Liver (tissue), 9 donors: Measurements from ENCODE around the gene FGFR3. TPM values are rescaled to one million over a fixed set of nuclear protein-coding genes. Genes with fewer than 3 reads are reported as not detected.
A peak's percentile ranks its signal among the peaks of the same experiment; 100 is the strongest.

Source experiments
- DNase-seq: peaks from one replicate; pipeline ENCODE4 v3.0.0-alpha.2; 2017; ENCODE audit warnings: low spot score
- H3K27ac ChIP-seq, 2 donors: one replicate each; pipeline ENCODE4 v1.7.0; 2013; ENCODE audit warnings: inconsistent platforms in 2 of 2, low read length in 2 of 2, control low read depth in 1 of 2, low read depth in 1 of 2, mild to moderate bottlenecking in 1 of 2
- H3K27me3 ChIP-seq, 4 donors: one replicate each; pipeline versions ENCODE4 v1.6.1 to v1.7.0; 2013; ENCODE audit warnings: low read length in 3 of 4, inconsistent platforms in 1 of 4, mild to moderate bottlenecking in 1 of 4, moderate library complexity in 1 of 4; ENCODE audit not compliant: control insufficient read depth in 4 of 4, insufficient read depth in 4 of 4
- H3K36me3 ChIP-seq, 4 donors: one replicate each; pipeline versions ENCODE4 v1.6.1 to v1.7.0; 2013; ENCODE audit warnings: low read length in 3 of 4, mild to moderate bottlenecking in 3 of 4, low read depth in 1 of 4, moderate library complexity in 1 of 4; ENCODE audit not compliant: control insufficient read depth in 4 of 4, insufficient read depth in 3 of 4
- H3K4me1 ChIP-seq, 4 donors: one replicate each; pipeline versions ENCODE4 v1.6.1 to v1.7.0; 2013; ENCODE audit warnings: low read length in 3 of 4, mild to moderate bottlenecking in 3 of 4, moderate library complexity in 1 of 4; ENCODE audit not compliant: control insufficient read depth in 4 of 4, insufficient read depth in 4 of 4
- H3K4me3 ChIP-seq, 3 donors: one replicate each; pipeline versions ENCODE4 v1.6.1 to v1.7.0; 2013; ENCODE audit warnings: low read length in 3 of 3, control low read depth in 1 of 3, low read depth in 1 of 3, mild to moderate bottlenecking in 1 of 3
- H3K9ac ChIP-seq, 2 donors: one replicate each; pipeline ENCODE4 v1.7.0; 2013; ENCODE audit warnings: low read length in 2 of 2, mild to moderate bottlenecking in 2 of 2, moderate library complexity in 2 of 2, control low read depth in 1 of 2, low read depth in 1 of 2
- H3K9me3 ChIP-seq, 4 donors: one replicate each; pipeline versions ENCODE4 v1.6.1 to v1.7.0; 2013; ENCODE audit warnings: low read length in 3 of 4; ENCODE audit not compliant: control insufficient read depth in 4 of 4
- EGR1 ChIP-seq, 2 donors: IDR thresholded peaks; 2 replicates each; pipeline ENCODE4 v1.6.1; 2016 to 2018; ENCODE audit warnings: antibody characterized with exemption in 2 of 2, low read depth in 2 of 2
- FOXA2 ChIP-seq: IDR thresholded peaks from 2 replicates; pipeline ENCODE4 v1.6.1; 2016; ENCODE audit warnings: antibody characterized with exemption
- GABPA ChIP-seq, 2 donors: IDR thresholded peaks in 1 of 2; conservative IDR thresholded peaks in 1 of 2; 2 replicates each; pipeline ENCODE4 v1.6.1; 2016; ENCODE audit warnings: antibody characterized with exemption in 2 of 2, mild to moderate bottlenecking in 1 of 2, moderate library complexity in 1 of 2
- HNF4A ChIP-seq, 2 donors: conservative IDR thresholded peaks; 2 replicates each; pipeline ENCODE4 v1.6.1; 2016; ENCODE audit warnings: antibody characterized with exemption in 2 of 2, mild to moderate bottlenecking in 2 of 2
- HNF4G ChIP-seq: IDR thresholded peaks from 2 replicates; pipeline ENCODE4 v1.6.1; 2016; ENCODE audit warnings: antibody characterized with exemption
- JUND ChIP-seq, 2 donors: IDR thresholded peaks; 2 replicates each; pipeline ENCODE4 v1.6.1; 2016; ENCODE audit warnings: antibody characterized with exemption in 2 of 2
- NR2F2 ChIP-seq: IDR thresholded peaks from 2 replicates; pipeline ENCODE4 v1.6.1; 2016; ENCODE audit warnings: antibody characterized with exemption
- RXRA ChIP-seq, 2 donors: IDR thresholded peaks; 2 replicates each; pipeline ENCODE4 v1.6.1; 2017 to 2018; ENCODE audit warnings: antibody characterized with exemption in 2 of 2, mild to moderate bottlenecking in 1 of 2
- SP1 ChIP-seq: IDR thresholded peaks from 2 replicates; pipeline ENCODE4 v1.6.1; 2018; ENCODE audit warnings: antibody characterized with exemption, mild to moderate bottlenecking
- TAF1 ChIP-seq: conservative IDR thresholded peaks from 2 replicates; pipeline ENCODE4 v1.6.1; 2016; ENCODE audit warnings: antibody characterized with exemption, mild to moderate bottlenecking
- YY1 ChIP-seq: IDR thresholded peaks from 2 replicates; pipeline ENCODE4 v1.6.1; 2016; ENCODE audit warnings: antibody characterized with exemption, mild to moderate bottlenecking
- WGBS: extraction: QIAGEN DNeasy Blood & Tissue Kit; methylation state at CpG from one replicate; pipeline ENCODE4 v1.1.7; 2013; 5-methylcytosine and 5-hydroxymethylcytosine counted together
- polyA plus RNA-seq, 2 donors: library from polyadenylated mRNA; stranded (reverse) in 1 of 2; unstranded in 1 of 2; fragments of 200-250 nt in 1 of 2; fragments of >200 nt in 1 of 2; fragmentation: Nextera tagmentation in 1 of 2; extraction: Ambion mirVana in 1 of 2; gene quantifications; one replicate each; pipeline versions ENCODE4 v1.2.1 to v1.2.3, GENCODE V29; 2013 to 2015
- total RNA-seq, 2 donors: library from RNA; depleted of rRNA; stranded (reverse); fragments of >200 nt; gene quantifications; one replicate each; pipeline ENCODE4 v1.2.3, GENCODE V29; 2014
- TF ChIP-seq, protein P1 (sequence below): IDR thresholded peaks from 2 replicates; pipeline ENCODE4 v1.6.1; 2016; ENCODE audit warnings: antibody characterized with exemption
- TF ChIP-seq, protein P2 (sequence below): fragments of 150-350 bp; IDR thresholded peaks from 2 replicates; pipeline ENCODE4 v1.5.1; 2017; ENCODE audit warnings: improper control_type of control experiment, low read depth, low read length; ENCODE audit not compliant: missing input control
- TF ChIP-seq, protein P3 (sequence below): IDR thresholded peaks from 2 replicates; pipeline ENCODE4 v1.6.1; 2016; ENCODE audit warnings: antibody characterized with exemption
- TF ChIP-seq, protein P4 (sequence below): IDR thresholded peaks from 2 replicates; pipeline ENCODE4 v1.6.1; 2016; ENCODE audit warnings: antibody characterized with exemption
- donor health status: healthy.
- donor health status: healthy.
- donor health status: healthy.
- donor health status: healthy.
- donor health status: healthy.

FGFR3 gene
- total and polyA plus RNA-seq, 4 donors, result 5.6 to 40.0 (median 29.1) TPM

DNA sequence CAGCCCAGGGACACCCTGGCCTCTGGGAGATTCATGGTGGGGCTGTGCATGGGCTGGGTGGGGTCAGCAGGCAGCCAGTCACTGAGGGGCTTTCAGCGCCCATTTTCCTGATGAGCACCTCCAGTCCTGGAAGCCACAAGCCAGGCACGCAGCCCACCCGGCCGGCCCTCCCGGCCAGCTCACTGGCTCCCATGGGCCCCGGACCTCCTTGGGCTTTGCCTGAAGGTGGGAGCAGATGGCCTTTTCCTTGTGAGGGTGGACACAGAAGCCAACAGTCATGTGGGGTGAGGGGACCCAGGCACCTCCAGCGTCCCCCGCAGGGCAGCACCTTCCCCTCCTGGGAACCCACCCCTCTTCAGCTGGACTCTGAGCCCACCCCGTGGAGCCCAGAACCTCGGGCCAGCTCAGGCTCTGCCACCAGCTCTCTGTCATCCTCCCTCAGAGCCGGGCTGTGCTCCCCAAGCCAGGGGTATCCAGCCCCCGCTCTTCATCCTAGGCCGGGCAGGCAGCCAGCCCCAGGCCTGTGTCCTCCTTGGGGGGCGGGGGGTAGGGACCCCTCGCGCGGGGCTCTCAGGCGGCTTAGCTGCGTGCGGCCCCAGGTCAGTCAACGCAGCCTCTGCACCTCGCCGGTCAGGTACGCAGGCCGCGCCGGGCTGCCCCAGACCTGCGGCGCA lies 798 bp upstream of the FGFR3 start:
- Histone ChIP-seq H3K27ac (no peak overlapping the region), H3K9ac (no peak overlapping the region), H3K27me3 (no peaks in the 10 kb centered on the region), H3K9me3 (no peaks in the 10 kb centered on the region), H3K36me3 (no peaks in the 10 kb centered on the region), H3K4me1 (peaks cover 10 to 30% (median 20%) of the 10 kb centered on the region in 4 donors), H3K4me3 (no peak overlapping the region)
- DNase-seq, result no peak
- 69% methylated on average over 29 of the region's 29 CpGs for WGBS
- TF ChIP-seq SP1 (no peak), FOXA2 (no peak), GABPA (IDR thresholded peaks at IDR 0.05 in 1 of 2, conservative IDR thresholded peaks at IDR 0.05 in 1 of 2) (no peak), TAF1 (no peak), RXRA (IDR thresholded peaks at IDR 0.05) (no peak), EGR1 (IDR thresholded peaks at IDR 0.05; ENCODE audit: low read depth in 2 of 2) (no peak), JUND (IDR thresholded peaks at IDR 0.05) (no peak), NR2F2 (no peak), HNF4G (no peak), HNF4A (conservative IDR thresholded peaks at IDR 0.05) (no peak)
- TF ChIP-seq, protein P1, sequence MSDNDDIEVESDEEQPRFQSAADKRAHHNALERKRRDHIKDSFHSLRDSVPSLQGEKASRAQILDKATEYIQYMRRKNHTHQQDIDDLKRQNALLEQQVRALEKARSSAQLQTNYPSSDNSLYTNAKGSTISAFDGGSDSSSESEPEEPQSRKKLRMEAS, result no peak
- TF ChIP-seq, protein P2, sequence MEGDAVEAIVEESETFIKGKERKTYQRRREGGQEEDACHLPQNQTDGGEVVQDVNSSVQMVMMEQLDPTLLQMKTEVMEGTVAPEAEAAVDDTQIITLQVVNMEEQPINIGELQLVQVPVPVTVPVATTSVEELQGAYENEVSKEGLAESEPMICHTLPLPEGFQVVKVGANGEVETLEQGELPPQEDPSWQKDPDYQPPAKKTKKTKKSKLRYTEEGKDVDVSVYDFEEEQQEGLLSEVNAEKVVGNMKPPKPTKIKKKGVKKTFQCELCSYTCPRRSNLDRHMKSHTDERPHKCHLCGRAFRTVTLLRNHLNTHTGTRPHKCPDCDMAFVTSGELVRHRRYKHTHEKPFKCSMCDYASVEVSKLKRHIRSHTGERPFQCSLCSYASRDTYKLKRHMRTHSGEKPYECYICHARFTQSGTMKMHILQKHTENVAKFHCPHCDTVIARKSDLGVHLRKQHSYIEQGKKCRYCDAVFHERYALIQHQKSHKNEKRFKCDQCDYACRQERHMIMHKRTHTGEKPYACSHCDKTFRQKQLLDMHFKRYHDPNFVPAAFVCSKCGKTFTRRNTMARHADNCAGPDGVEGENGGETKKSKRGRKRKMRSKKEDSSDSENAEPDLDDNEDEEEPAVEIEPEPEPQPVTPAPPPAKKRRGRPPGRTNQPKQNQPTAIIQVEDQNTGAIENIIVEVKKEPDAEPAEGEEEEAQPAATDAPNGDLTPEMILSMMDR, result no peak
- TF ChIP-seq, protein P3, sequence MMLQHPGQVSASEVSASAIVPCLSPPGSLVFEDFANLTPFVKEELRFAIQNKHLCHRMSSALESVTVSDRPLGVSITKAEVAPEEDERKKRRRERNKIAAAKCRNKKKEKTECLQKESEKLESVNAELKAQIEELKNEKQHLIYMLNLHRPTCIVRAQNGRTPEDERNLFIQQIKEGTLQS, result no peak

DNA sequence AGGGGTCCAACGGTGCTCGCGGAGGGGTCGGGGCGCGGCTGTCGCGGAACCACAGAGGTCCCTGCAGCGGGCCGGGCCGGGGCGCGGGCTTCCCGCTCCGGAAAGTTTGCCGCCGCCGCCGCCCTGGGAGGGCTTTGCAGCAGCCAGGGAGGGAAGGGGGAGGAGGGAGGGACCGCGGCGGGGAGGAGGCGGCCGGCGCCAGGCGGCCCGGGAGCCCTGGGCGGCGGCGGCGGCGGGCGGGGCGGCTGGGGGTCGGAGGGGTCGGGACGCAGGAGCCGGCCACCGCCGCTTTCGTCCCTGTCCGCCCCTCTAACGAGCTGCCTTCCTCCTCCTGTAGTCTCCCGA lies 375 bp downstream of the FGFR3 start:
- H3K4me1 ChIP-seq, result peaks cover 20 to 41% (median 29%) of the 10 kb centered on the region in 4 donors
- peak overlapping the region in 2 of 3 donors; percentile 87 to 94 for H3K4me3 ChIP-seq
- WGBS, result under 1% methylated on average over 44 of the region's 44 CpGs
- no peaks in the 10 kb centered on the region for H3K36me3 ChIP-seq
- H3K27me3 ChIP-seq, result no peaks in the 10 kb centered on the region
- H3K9ac ChIP-seq, result no peak overlapping the region
- no peaks in the 10 kb centered on the region for H3K9me3 ChIP-seq
- TF ChIP-seq SP1, result peak; percentile 13
- no peak for TF ChIP-seq RXRA (IDR thresholded peaks at IDR 0.05)
- H3K27ac ChIP-seq, result peak overlapping the region in 1 of 2 donors; percentile 64
- no peak for DNase-seq

DNA sequence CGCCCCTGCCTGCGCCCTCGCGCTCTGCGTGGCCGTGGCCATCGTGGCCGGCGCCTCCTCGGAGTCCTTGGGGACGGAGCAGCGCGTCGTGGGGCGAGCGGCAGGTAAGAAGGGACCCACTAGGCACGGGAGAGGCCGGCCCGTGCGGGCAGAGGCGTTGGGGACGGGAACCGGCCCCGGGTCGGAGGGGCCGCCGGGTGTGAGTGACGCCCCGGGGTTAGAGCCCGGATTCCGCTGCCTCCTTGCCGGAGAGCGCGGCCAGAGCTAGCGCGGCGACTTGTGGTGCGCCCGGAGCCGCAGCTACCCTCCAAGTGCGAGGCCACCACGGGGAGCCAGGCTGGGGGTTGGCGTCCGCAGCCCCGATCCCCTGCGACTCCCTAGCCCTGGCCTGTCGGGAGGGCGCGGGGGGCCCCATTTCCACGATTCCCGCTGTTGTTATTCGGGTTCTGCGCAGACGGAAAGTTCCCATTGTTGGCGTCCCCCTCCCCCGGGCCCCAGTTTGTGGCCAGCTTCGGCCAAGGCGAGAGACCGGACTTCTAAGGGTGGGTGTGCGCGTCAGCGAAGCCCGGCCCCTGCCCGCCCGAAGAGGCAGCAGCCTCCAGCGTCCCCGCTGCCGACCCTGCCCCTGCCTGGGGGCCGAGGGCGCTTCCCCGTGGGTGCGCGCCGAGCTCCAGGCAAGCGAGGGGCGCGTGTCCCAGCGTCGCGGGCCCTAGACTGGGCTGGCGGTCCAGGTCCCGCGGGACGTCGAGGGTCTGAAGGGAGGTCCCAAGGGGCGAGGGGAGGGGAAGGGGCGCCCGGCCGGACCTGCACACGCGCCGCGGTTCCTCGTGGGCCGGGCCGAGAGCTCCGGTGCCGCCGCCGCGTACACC lies 1.1 kb downstream of the FGFR3 start:
- peak overlapping the region; percentile 22 to 57 for H3K9ac ChIP-seq
- peak overlapping the region; percentile 90 to 92 for H3K27ac ChIP-seq
- no peaks in the 10 kb centered on the region for H3K27me3 ChIP-seq
- H3K4me3 ChIP-seq, result peak overlapping the region; percentile 53 to 94 (median 87)
- no peak for DNase-seq
- WGBS, result 1% methylated on average over 101 of the region's 101 CpGs
- H3K4me1 ChIP-seq, result peaks cover 21 to 48% (median 35%) of the 10 kb centered on the region in 4 donors
- no peaks in the 10 kb centered on the region for H3K36me3 ChIP-seq
- H3K9me3 ChIP-seq, result no peaks in the 10 kb centered on the region
- TF ChIP-seq, protein P2, result no peak
- TF ChIP-seq HNF4A (conservative IDR thresholded peaks at IDR 0.05) (no peak), EGR1 (IDR thresholded peaks at IDR 0.05; ENCODE audit: low read depth in 2 of 2) (no peak), FOXA2 (no peak), YY1 (no peak), JUND (IDR thresholded peaks at IDR 0.05) (no peak), HNF4G (no peak)
- TF ChIP-seq, protein P3, result no peak
- TF ChIP-seq, protein P4, sequence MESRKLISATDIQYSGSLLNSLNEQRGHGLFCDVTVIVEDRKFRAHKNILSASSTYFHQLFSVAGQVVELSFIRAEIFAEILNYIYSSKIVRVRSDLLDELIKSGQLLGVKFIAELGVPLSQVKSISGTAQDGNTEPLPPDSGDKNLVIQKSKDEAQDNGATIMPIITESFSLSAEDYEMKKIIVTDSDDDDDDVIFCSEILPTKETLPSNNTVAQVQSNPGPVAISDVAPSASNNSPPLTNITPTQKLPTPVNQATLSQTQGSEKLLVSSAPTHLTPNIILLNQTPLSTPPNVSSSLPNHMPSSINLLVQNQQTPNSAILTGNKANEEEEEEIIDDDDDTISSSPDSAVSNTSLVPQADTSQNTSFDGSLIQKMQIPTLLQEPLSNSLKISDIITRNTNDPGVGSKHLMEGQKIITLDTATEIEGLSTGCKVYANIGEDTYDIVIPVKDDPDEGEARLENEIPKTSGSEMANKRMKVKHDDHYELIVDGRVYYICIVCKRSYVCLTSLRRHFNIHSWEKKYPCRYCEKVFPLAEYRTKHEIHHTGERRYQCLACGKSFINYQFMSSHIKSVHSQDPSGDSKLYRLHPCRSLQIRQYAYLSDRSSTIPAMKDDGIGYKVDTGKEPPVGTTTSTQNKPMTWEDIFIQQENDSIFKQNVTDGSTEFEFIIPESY, result no peak
